SW480 (cell line): ENCODE measurements around the gene ADRB2.
"Not testable (repeated sequence)": the region's sequence is repeated elsewhere in the genome, so short reads cannot be mapped to it uniquely, and the experiment has no call there.

ENCODE experiments used
- DNase-seq: peaks from one replicate; pipeline ENCODE4 v3.0.0-alpha.2; 2016; ENCODE audit warnings: low spot score

ADRB2 gene

DNA sequence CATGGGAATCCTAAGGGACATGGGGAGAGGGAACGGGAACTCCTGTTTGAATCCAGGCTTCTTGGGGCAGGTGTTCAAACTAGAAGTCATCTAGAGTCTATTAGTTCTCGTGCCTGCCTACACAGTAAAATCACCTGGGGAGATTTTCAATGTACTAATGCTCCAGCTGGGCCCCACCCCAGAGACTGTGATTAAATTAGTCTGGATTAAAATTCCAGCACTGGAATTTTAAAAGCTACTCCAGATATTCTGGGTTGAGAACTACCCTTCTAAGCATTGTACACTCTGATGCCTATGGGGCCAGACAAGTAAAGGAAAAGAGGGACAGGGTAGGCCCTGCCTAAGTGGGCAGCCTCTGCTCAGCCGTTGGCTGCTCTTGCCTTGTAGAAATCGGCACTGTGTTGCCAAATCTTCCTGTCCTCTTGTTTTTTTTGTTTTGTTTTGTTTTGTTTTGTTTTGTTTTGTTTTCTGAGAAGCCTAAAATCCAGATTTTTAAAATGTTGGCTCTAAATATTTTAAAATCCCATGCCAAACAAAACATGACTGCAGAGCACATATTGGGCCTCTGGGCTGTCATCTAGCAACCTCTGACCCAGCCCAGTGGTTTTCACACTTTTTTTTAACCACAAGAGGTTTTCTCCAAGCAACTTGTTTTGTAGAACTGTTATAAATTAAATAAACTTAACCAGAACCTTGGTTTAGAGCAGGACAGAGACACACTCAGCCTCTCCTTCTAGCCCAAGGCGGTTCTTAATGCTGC lies 29.0 kb downstream of the ADRB2 start:
- no peak for DNase-seq

DNA sequence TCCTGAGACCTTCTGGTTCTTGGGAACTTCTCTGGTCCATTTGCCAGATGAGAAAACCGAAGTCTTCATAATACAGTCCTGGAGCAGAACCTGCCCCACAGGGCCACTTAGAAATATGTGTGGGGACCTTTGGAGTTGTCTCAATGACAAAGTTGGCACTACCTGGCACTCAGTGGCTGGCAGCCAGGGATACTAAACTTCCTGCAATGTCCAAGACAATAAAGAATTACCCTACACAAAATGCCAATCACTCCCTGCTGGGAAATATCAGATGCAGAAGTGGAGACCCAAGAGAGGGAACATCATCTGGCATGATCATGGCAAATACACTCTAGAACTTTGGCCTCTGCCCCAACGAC lies 29.6 kb downstream of the ADRB2 start:
- no peak for DNase-seq

DNA sequence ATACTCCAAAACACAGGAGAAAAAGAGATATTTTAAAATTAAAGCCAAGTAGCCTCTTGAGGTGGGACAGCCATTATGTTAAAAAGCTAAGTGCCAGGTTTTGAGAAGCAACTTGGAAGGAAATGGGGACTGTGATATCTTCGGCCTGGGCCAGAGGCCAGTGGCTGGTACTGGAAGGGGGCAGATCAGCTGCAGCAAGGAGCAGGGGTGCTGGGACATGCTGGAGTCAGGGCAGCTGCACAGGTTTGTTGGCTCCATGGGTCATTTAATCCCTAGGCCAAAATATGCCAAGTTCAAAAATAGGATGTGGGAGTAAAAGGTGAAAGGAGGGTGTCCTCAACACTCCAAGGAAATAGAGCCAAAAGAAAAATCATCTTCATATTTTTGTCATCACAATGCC lies 30.0 kb downstream of the ADRB2 start:
- no peak for DNase-seq

DNA sequence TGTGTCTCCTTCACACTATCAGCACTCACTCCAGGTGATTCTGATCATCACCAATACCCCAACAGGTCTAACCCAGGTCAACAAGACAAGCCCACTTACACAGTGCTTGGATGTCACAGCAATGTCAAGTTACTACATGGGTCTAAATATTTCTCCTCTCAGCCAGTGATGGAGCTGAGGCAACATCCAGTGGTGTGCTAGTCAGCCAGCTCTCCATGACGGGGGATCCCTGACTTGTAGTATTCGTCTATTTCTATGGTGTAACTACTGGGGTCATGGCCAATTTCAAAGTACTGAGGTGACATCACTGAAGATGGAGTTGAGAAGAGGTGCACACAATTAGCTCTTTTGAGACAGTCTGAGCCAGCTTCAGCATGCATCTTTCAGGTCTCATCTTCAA lies 31.1 kb downstream of the ADRB2 start:
- no peak for DNase-seq

DNA sequence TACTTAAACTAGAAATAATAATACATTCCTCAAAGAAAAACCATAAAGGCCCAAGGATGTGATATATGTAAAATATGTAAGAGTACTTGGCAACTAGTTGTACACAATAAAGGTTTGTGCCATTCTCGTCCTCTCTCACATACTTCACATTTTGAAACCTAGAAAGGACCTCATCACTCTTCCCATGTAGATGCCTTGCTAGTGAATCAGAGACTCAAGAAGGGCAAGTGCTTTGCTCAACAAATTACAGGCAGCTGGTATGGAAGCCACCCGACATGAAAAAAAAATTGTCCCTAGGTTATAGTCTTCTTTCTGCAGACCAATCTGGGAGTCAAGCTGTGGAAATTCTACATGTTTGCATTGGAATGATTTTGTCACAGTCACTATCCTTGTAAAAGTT lies 31.7 kb downstream of the ADRB2 start:
- no peak for DNase-seq

DNA sequence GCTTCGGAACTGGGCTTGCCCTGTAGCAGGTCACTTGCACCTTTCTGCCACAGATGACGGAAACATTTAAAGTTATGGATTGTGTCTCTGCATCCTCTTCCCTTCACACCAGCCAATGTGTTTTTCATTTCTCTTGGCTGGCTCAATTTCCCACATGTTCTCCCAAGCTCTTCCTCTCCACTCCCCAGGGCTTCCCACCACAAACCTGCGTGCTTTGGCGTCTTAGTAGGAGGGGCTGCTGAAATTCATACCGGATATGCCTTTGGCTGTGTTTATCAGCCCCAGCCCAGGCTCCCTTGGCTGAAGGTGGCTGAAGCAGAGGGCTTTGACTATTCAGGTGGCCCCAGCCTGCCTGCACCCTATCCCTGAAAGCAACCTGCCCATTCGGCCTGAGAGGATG lies 32.1 kb downstream of the ADRB2 start:
- DNase-seq = no peak

GRCh38 chr5:148859703-148860102 lies 33.3 kb downstream of the ADRB2 start:
- DNase-seq = no peak

DNA sequence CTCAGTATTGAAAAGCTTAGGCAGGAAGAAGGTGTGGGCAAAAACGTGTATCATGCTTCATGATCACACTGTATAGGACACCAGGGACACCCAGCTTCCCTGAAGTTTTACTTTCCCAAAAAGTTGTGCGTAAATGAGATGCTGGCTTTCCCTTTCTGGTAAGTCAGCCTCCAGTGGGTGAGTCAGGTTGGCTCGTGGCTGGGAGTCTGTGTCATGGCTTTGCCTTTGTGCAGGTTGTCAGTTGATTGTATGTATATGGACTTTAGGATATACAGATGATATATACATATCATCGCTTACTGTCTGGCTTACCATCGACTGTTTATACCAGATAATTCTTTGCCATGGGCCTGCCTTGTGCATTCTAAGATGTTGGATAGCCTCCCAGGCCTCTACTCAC lies 34.2 kb downstream of the ADRB2 start:
- DNase-seq = no peak

- DNase-seq = no peak
These were observed 34.7 kb downstream of the ADRB2 start for GRCh38 chr5:148861088-148861487.

- no peak for DNase-seq
These were observed 35.3 kb downstream of the ADRB2 start for GRCh38 chr5:148861696-148862095.

DNA sequence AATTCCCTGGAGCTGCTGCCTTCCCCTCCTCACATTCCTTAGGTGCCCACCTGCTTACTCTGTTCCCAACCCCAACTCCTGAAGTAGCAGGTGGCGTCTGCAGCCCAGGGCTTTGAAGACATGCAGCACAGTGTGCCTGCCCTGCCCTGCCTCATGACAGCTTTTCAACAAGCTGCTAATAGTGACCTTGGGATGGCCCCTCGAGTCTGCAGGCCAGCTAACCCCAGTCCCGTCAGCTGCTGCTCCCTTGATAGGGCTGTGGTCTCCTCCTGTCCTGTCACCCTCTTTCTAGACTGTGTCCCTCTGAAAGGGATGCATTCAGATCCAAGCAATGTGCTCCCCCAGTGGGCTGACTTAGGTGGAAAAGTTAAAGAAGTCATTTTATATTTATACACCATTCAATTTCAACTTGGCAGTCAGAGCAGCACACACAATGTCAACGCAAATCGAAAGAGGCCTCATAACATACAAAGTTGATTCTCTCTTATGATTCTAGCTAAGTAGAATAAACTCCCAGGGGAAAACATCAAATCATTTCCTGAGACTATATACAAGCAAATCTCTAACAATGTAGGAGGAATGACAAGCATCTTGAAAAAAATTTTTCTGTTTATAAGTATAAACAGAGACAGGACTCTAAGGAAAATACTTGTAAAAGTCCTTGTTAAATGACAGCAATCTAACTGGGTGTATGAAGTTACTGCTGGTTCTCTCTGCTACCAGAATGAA lies 37.9 kb downstream of the ADRB2 start:
- DNase-seq = no peak

DNA sequence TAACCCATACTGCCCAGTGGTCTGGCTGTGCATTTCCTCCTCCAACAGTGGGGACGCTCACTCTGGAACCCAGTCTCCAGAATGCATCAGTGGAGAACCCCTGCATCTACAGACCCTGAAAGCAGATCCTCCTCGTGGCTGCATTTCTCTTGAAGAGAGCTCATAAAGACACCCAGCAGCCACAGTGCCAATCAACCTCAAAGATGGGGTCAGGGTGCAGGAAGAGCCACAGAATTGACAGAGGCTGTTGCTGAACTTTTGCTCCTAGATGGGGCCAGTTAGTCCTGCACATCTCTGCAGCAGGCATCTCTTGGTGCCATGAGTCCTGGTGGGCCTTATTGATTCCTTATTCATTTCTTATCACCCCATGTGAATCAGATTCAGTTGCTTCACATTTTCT lies 39.6 kb downstream of the ADRB2 start:
- DNase-seq = no peak

DNA sequence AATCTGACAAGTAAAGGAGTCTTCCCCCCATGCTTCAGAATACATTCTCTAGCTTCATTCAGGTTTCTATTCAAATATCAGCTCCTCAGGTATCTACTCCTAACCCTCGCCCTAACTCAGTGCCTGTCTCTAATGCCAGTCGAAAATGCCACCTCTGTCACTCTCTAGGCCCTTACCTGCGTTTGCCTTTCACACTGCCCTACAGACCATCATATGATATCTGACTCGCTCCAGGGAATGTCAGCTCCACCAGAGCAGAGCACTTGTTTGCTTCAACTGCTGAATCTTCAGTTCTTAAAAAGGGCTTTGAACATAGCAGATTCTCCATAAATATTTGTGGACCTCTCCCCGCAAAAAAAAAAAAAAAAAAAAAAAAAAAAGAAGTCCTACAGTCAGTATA lies 46.7 kb downstream of the ADRB2 start:
- no peak for DNase-seq

GRCh38 chr5:148873690-148874485 lies 47.5 kb downstream of the ADRB2 start:
- no peak for DNase-seq

- DNase-seq = no peak
These were observed 48.9 kb downstream of the ADRB2 start for GRCh38 chr5:148875205-148875875.

- DNase-seq = not testable (repeated sequence)
These were observed 51.0 kb downstream of the ADRB2 start for GRCh38 chr5:148877436-148877835.
